Stimulated activated CD4-positive, alpha-beta T cell treated with anti-CD3 and anti-CD28 coated beads, Interleukin-15, amount 100 ng/mL, for 24 hours (primary cell): ENCODE results near the gene SLAMF6.
A peak's percentile ranks its signal among the peaks of the same experiment; 100 is the strongest.
"Not testable (repeated sequence)": the region's sequence is repeated elsewhere in the genome, so short reads cannot be mapped to it uniquely, and the experiment has no call there.

Experiments used
- DNase-seq: peaks from one replicate; pipeline ENCODE4 v3.0.0-alpha.2; 2020

The SLAMF6 gene

GRCh38 chr1:160522622-160523345 lies at the start of gene SLAMF6:
SLAMF6 (minus strand) TSS chr1:160523255; CDS start chr1:160523192, 63 bp downstream.
- peak; percentile 70 for DNase-seq

GRCh38 chr1:160570840-160571239 lies 47.8 kb upstream of the SLAMF6 start:
- DNase-seq = no peak

- no peak for DNase-seq
These were observed 46.8 kb upstream of the SLAMF6 start for GRCh38 chr1:160569806-160570205.

- peak; percentile 77 for DNase-seq
These were observed 45.0 kb upstream of the SLAMF6 start for GRCh38 chr1:160567858-160568682.

GRCh38 chr1:160567341-160567740 lies 44.3 kb upstream of the SLAMF6 start:
- DNase-seq = no peak

GRCh38 chr1:160565564-160565963 lies 42.5 kb upstream of the SLAMF6 start:
- DNase-seq = no peak

- DNase-seq = not testable (repeated sequence)
These were observed 40.2 kb upstream of the SLAMF6 start for GRCh38 chr1:160563230-160563629.

GRCh38 chr1:160562745-160563144 lies 39.7 kb upstream of the SLAMF6 start:
- not testable (repeated sequence) for DNase-seq

- DNase-seq = no peak
These were observed 37.8 kb upstream of the SLAMF6 start for GRCh38 chr1:160560806-160561205.

GRCh38 chr1:160560045-160560705 lies 37.1 kb upstream of the SLAMF6 start:
- DNase-seq = no peak

GRCh38 chr1:160559437-160559836 lies 36.4 kb upstream of the SLAMF6 start:
- DNase-seq = not testable (repeated sequence)

GRCh38 chr1:160558660-160559380 lies 35.8 kb upstream of the SLAMF6 start:
- DNase-seq = no peak

- no peak for DNase-seq
These were observed 30.7 kb upstream of the SLAMF6 start for GRCh38 chr1:160553778-160554177.

- DNase-seq = no peak
These were observed 29.4 kb upstream of the SLAMF6 start for GRCh38 chr1:160552425-160552824.

- DNase-seq = peak; percentile 76
These were observed 27.5 kb upstream of the SLAMF6 start for GRCh38 chr1:160550572-160551034.

- DNase-seq = no peak
These were observed 26.6 kb upstream of the SLAMF6 start for GRCh38 chr1:160549665-160550006.

- no peak for DNase-seq
These were observed 26.1 kb upstream of the SLAMF6 start for GRCh38 chr1:160548960-160549664.

GRCh38 chr1:160548183-160548582 lies 25.1 kb upstream of the SLAMF6 start:
- no peak for DNase-seq

GRCh38 chr1:160547422-160547821 lies 24.4 kb upstream of the SLAMF6 start:
- no peak for DNase-seq

GRCh38 chr1:160546942-160547341 lies 23.9 kb upstream of the SLAMF6 start:
- no peak for DNase-seq

- DNase-seq = no peak
These were observed 21.6 kb upstream of the SLAMF6 start for GRCh38 chr1:160544647-160545046.

- DNase-seq = no peak
These were observed 19.4 kb upstream of the SLAMF6 start for GRCh38 chr1:160542303-160542945.
